SK-N-SH (cell line): Measurements from ENCODE around the gene KRT74. TPM values are rescaled to one million over a fixed set of nuclear protein-coding genes. Genes with fewer than 3 reads are reported as not detected.
A peak's percentile ranks its signal among the peaks of the same experiment; 100 is the strongest.

Experiments
- CTCF ChIA-PET: fragments of 300-600, 350-600 bp; formaldehyde crosslinking; extraction: SDS; loops from one replicate; lab custom pipeline; 2021; lab: Yijun Ruan, JAX
- POLR2A ChIA-PET: fragments of 350-600 bp; sonication (Branson Sonifier 250); formaldehyde crosslinking; extraction: SDS; loops from one replicate; lab custom pipeline; 2020; ENCODE audit warnings: antibody characterized with exemption, inconsistent platforms; lab: Yijun Ruan, JAX
- DNase-seq: peaks from one replicate; pipeline ENCODE4 v3.0.0; 2012
- H2AFZ ChIP-seq: fragments of 200-600 bp; sonication (generic); 2 replicates; pipeline ENCODE4 v1.8.1; 2016; ENCODE audit warnings: antibody characterized with exemption, mild to moderate bottlenecking, low read depth
- H3F3A ChIP-seq: fragments of 200-600 bp; sonication (generic); replicated peaks from 2 replicates; pipeline ENCODE3; 2016; ENCODE audit warnings: antibody characterized with exemption, mild to moderate bottlenecking; ENCODE audit not compliant: insufficient read depth
- H3K27ac ChIP-seq, 2 experiments: fragments of 200-500 bp in 1 of 2; fragments of 200-600 bp in 1 of 2; sonication (Bioruptor generic) in 1 of 2; sonication (generic), shearing (Covaris generic) in 1 of 2; 2 replicates each; pipeline versions ENCODE4 v1.5.1 to v1.6.1; 2014 to 2016; ENCODE audit warnings: low read depth in 2 of 2, inconsistent platforms in 1 of 2, low read length in 1 of 2, mild to moderate bottlenecking in 1 of 2, mixed read lengths in 1 of 2
- H3K27me3 ChIP-seq: fragments of 200-600 bp; sonication (generic), shearing (Covaris generic); 2 replicates; pipeline ENCODE4 v1.6.1; 2016; ENCODE audit warnings: mixed run types; ENCODE audit not compliant: insufficient read depth
- H3K36me3 ChIP-seq, 2 experiments: fragments of 200-500 bp in 1 of 2; fragments of 200-600 bp in 1 of 2; sonication (Bioruptor generic) in 1 of 2; sonication (generic) in 1 of 2; replicated peaks in 1 of 2; 2 replicates each; pipeline versions ENCODE3 to v1.5.1; 2014 to 2016; ENCODE audit warnings: low read length in 1 of 2, mild to moderate bottlenecking in 1 of 2; ENCODE audit not compliant: insufficient read depth in 2 of 2, control insufficient read depth in 1 of 2
- H3K4me1 ChIP-seq, 2 experiments: fragments of 200-500 bp in 1 of 2; fragments of 200-600 bp in 1 of 2; sonication (Bioruptor generic) in 1 of 2; sonication (generic), shearing (Covaris generic) in 1 of 2; 2 replicates each; pipeline versions ENCODE4 v1.5.1 to v1.6.1; 2014 to 2016; ENCODE audit warnings: low read depth in 1 of 2, low read length in 1 of 2, mixed run types in 1 of 2; ENCODE audit not compliant: insufficient read depth in 2 of 2, control insufficient read depth in 1 of 2
- H3K4me2 ChIP-seq: fragments of 200-600 bp; sonication (generic), shearing (Covaris generic); 2 replicates; pipeline ENCODE4 v1.6.1; 2017; ENCODE audit warnings: mixed run types
- H3K4me3 ChIP-seq, 2 experiments: fragments of 200-500 bp in 1 of 2; fragments of 200-600 bp in 1 of 2; sonication (Bioruptor generic) in 1 of 2; sonication (generic), shearing (Covaris generic) in 1 of 2; 2 replicates each; pipeline versions ENCODE4 v1.5.1 to v1.8.1; 2014 to 2016; ENCODE audit warnings: low read depth in 2 of 2, inconsistent platforms in 1 of 2, low read length in 1 of 2, mild to moderate bottlenecking in 1 of 2, mixed read lengths in 1 of 2, moderate library complexity in 1 of 2
- H3K79me2 ChIP-seq: fragments of 200-600 bp; sonication (generic); 2 replicates; pipeline ENCODE4 v1.8.1; 2017; ENCODE audit warnings: mild to moderate bottlenecking; ENCODE audit not compliant: insufficient read depth
- H3K9ac ChIP-seq: fragments of 200-600 bp; sonication (generic); 2 replicates; pipeline ENCODE4 v1.6.1; 2017; ENCODE audit warnings: mixed run types
- H3K9me2 ChIP-seq: fragments of 200-600 bp; sonication (generic); 2 replicates; pipeline ENCODE4 v1.6.1; 2017; ENCODE audit warnings: mixed run types
- H3K9me3 ChIP-seq: fragments of 200-600 bp; sonication (generic); 2 replicates; pipeline ENCODE4 v1.6.1; 2017; ENCODE audit warnings: mixed run types, mild to moderate bottlenecking, moderate library complexity
- H4K20me1 ChIP-seq: fragments of 200-600 bp; sonication (generic); 2 replicates; pipeline ENCODE4 v1.6.1; 2017; ENCODE audit warnings: mild to moderate bottlenecking, mixed run types; ENCODE audit not compliant: insufficient read depth
- CTCF ChIP-seq: fragments of 200-600 bp; sonication (generic); IDR thresholded peaks from 2 replicates; pipeline ENCODE4 v1.6.1; 2017; ENCODE audit warnings: antibody characterized with exemption, mild to moderate bottlenecking, moderate library complexity
- ELF1 ChIP-seq: IDR thresholded peaks from 2 replicates; pipeline ENCODE4 v1.4.0; 2012
- EZH2phosphoT487 ChIP-seq: fragments of 200-600 bp; sonication (generic); IDR thresholded peaks from 2 replicates; pipeline ENCODE4 v1.6.1; 2017; ENCODE audit warnings: low read depth, mixed run types, mild to moderate bottlenecking, antibody characterized with exemption, moderate library complexity, borderline replicate concordance
- FOXM1 ChIP-seq: IDR thresholded peaks from 2 replicates; pipeline ENCODE4 v1.4.0; 2012; ENCODE audit warnings: low read depth, mild to moderate bottlenecking
- GABPA ChIP-seq: IDR thresholded peaks from 2 replicates; pipeline ENCODE4 v1.4.0; 2012; ENCODE audit warnings: low read depth, mild to moderate bottlenecking
- MXI1 ChIP-seq: IDR thresholded peaks from 2 replicates; pipeline ENCODE4 v1.6.1; 2012; ENCODE audit warnings: mild to moderate bottlenecking, low read depth, low read length, improper control_type of control experiment
- NFIC ChIP-seq: IDR thresholded peaks from 2 replicates; pipeline ENCODE4 v1.4.0; 2012; ENCODE audit warnings: borderline replicate concordance
- WGBS: methylation state at CpG from one replicate; pipeline ENCODE4 v1.1.6; 2017; ENCODE audit warnings: low lambda C conversion rate; 5-methylcytosine and 5-hydroxymethylcytosine counted together
- polyA plus RNA-seq, 3 experiments: library from polyadenylated mRNA; depleted of rRNA; stranded (reverse); fragments of >200 nt; gene quantifications; 2 replicates each; pipeline ENCODE4 v1.2.3, GENCODE V29; 2012
- TF ChIP-seq, protein P1 (sequence below): fragments of 150-350 bp; IDR thresholded peaks from 2 replicates; pipeline ENCODE4 v1.6.1; 2017; ENCODE audit warnings: antibody characterized with exemption, low read length, low read depth, borderline replicate concordance
- TF ChIP-seq, protein P2 (sequence below): IDR thresholded peaks from 2 replicates; pipeline ENCODE4 v1.6.1; 2012; ENCODE audit warnings: mild to moderate bottlenecking, low read depth, low read length, moderate library complexity

Gene KRT74
- polyA plus RNA-seq, 1 of the 3 experiments (the other 2 are of a cell fraction) = not detected

GRCh38 chr12:52564582-52564981 is 9.1 kb downstream of the KRT74 start:
- Histone ChIP-seq H3K4me1 (no peaks in the 10 kb centered on the region; a peak in 1 of 4 replicates), H2AFZ (no peak overlapping the region), H3K9me2 (no peaks in the 10 kb centered on the region), H3K27me3 (peaks cover 44% of the 10 kb centered on the region), H3F3A (no peaks in the 10 kb centered on the region), H3K4me3 (no peak overlapping the region), H3K9me3 (no peaks in the 10 kb centered on the region), H3K79me2 (no peaks in the 10 kb centered on the region), H3K36me3 (no peaks in the 10 kb centered on the region), H3K9ac (no peak overlapping the region), H3K4me2 (no peak overlapping the region), H4K20me1 (no peaks in the 10 kb centered on the region), H3K27ac (no peak overlapping the region)
- 0% methylated on average over 1 of the region's 1 CpG for WGBS
- no peak for DNase-seq
- CTCF ChIA-PET = interaction anchor here (0.7 to 1.3 kb wide), 4 partner anchors 18 to 321 kb away, joined by 3 to 4 read pairs (median 3); no protein-coding TSS in a partner anchor
- POLR2A ChIA-PET = no interaction called here
- TF ChIP-seq, protein P1, sequence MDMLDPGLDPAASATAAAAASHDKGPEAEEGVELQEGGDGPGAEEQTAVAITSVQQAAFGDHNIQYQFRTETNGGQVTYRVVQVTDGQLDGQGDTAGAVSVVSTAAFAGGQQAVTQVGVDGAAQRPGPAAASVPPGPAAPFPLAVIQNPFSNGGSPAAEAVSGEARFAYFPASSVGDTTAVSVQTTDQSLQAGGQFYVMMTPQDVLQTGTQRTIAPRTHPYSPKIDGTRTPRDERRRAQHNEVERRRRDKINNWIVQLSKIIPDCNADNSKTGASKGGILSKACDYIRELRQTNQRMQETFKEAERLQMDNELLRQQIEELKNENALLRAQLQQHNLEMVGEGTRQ = no peak
- TF ChIP-seq, protein P2, sequence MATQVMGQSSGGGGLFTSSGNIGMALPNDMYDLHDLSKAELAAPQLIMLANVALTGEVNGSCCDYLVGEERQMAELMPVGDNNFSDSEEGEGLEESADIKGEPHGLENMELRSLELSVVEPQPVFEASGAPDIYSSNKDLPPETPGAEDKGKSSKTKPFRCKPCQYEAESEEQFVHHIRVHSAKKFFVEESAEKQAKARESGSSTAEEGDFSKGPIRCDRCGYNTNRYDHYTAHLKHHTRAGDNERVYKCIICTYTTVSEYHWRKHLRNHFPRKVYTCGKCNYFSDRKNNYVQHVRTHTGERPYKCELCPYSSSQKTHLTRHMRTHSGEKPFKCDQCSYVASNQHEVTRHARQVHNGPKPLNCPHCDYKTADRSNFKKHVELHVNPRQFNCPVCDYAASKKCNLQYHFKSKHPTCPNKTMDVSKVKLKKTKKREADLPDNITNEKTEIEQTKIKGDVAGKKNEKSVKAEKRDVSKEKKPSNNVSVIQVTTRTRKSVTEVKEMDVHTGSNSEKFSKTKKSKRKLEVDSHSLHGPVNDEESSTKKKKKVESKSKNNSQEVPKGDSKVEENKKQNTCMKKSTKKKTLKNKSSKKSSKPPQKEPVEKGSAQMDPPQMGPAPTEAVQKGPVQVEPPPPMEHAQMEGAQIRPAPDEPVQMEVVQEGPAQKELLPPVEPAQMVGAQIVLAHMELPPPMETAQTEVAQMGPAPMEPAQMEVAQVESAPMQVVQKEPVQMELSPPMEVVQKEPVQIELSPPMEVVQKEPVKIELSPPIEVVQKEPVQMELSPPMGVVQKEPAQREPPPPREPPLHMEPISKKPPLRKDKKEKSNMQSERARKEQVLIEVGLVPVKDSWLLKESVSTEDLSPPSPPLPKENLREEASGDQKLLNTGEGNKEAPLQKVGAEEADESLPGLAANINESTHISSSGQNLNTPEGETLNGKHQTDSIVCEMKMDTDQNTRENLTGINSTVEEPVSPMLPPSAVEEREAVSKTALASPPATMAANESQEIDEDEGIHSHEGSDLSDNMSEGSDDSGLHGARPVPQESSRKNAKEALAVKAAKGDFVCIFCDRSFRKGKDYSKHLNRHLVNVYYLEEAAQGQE = no peak
- TF ChIP-seq MXI1 (no peak), FOXM1 (no peak), ELF1 (no peak), EZH2phosphoT487 (no peak)
- TF ChIP-seq, all 33 proteins: peak for 0

DNA sequence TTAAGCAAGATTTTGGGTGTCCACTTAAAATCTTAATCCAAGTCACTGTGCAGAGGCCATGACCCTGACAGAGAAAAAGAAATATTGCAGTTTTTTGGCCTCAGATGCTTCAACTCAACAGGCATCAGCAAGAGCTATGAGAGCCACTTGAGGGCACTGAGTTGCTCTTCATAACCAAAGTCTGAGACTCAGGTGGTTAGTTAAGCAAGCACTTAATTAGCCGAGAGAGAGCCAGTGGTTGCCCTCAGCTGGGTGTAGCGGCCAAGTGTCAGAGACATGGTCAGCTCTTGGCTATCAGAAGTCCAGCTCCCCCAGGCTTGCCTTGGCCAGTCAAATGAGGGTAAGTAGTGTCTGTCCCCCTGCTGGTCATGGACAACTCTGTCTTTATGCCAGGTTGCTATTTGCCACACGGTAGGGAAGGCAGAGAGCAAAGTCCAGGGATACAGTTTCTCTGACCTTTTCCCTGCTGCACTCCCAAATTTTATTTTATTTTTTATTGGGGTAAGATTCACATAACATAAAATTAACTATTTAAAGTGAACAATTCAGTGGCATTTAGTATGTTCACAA is 11.7 kb downstream of the KRT74 start:
- Histone ChIP-seq H3K27ac (no peak overlapping the region), H4K20me1 (no peaks in the 10 kb centered on the region), H3K4me1 (no peaks in the 10 kb centered on the region), H3K9ac (no peak overlapping the region), H3K4me3 (no peak overlapping the region), H3K27me3 (peaks cover 34% of the 10 kb centered on the region), H2AFZ (no peak overlapping the region), H3K9me3 (no peaks in the 10 kb centered on the region), H3K79me2 (no peaks in the 10 kb centered on the region), H3K4me2 (no peak overlapping the region), H3F3A (no peaks in the 10 kb centered on the region), H3K36me3 (no peaks in the 10 kb centered on the region), H3K9me2 (no peaks in the 10 kb centered on the region)
- ChIA-PET CTCF (interaction anchor here (1.0 kb wide), 1 partner anchor 312 kb away, joined by 3 read pairs; no protein-coding TSS in a partner anchor), POLR2A (no interaction called here)
- WGBS = 10% methylated on average over 2 of the region's 3 CpGs
- no peak for DNase-seq
- TF ChIP-seq NFIC (no peak), GABPA (no peak), FOXM1 (no peak), CTCF (peak; percentile 36)
